H9 (cell line): ENCODE data around the gene ILF2. TPM values are rescaled to one million over a fixed set of nuclear protein-coding genes. Genes with fewer than 3 reads are reported as not detected.

Experiments
- DNase-seq: peaks from one replicate; pipeline ENCODE4 v3.0.0-alpha.2; 2017
- H2AFZ ChIP-seq: one replicate; pipeline ENCODE4 v1.6.1; 2013; ENCODE audit warnings: mild to moderate bottlenecking, low read length, control low read depth, moderate library complexity
- H2AK5ac ChIP-seq: 2 replicates; pipeline ENCODE4 v1.6.1; 2013; ENCODE audit warnings: low read length, control low read depth, mixed read lengths; ENCODE audit not compliant: insufficient read length
- H2BK120ac ChIP-seq: one replicate; pipeline ENCODE4 v1.6.1; 2013; ENCODE audit warnings: low read depth, mild to moderate bottlenecking, low read length, control low read depth, inconsistent platforms; ENCODE audit not compliant: poor library complexity, severe bottlenecking
- H2BK12ac ChIP-seq: 2 replicates; pipeline ENCODE4 v1.6.1; 2013; ENCODE audit warnings: low read length, control low read depth, mixed read lengths, low read depth; ENCODE audit not compliant: insufficient read length
- H2BK15ac ChIP-seq: 2 replicates; pipeline ENCODE4 v1.6.1; 2013; ENCODE audit warnings: low read depth, low read length, control low read depth
- H2BK20ac ChIP-seq: one replicate; pipeline ENCODE4 v1.6.1; 2013; ENCODE audit warnings: low read depth, mild to moderate bottlenecking, low read length, control low read depth, inconsistent platforms; ENCODE audit not compliant: poor library complexity, severe bottlenecking
- H2BK5ac ChIP-seq: 2 replicates; pipeline ENCODE4 v1.6.1; 2013; ENCODE audit warnings: low read length, control low read depth, mixed read lengths; ENCODE audit not compliant: insufficient read length
- H3K14ac ChIP-seq: 2 replicates; pipeline ENCODE4 v1.6.1; 2013; ENCODE audit warnings: low read length, control low read depth; ENCODE audit not compliant: insufficient read depth
- H3K18ac ChIP-seq: 2 replicates; pipeline ENCODE4 v1.6.1; 2013; ENCODE audit warnings: low read depth, mild to moderate bottlenecking, mixed read lengths, low read length, control low read depth; ENCODE audit not compliant: insufficient read length
- H3K23ac ChIP-seq: 2 replicates; pipeline ENCODE4 v1.6.1; 2013; ENCODE audit warnings: low read length, control low read depth, mixed read lengths, low read depth; ENCODE audit not compliant: insufficient read length
- H3K23me2 ChIP-seq: 2 replicates; pipeline ENCODE4 v1.6.1; 2013; ENCODE audit warnings: low read depth, mild to moderate bottlenecking, mixed read lengths, low read length, control low read depth; ENCODE audit not compliant: insufficient read length, poor library complexity, severe bottlenecking
- H3K27ac ChIP-seq: 2 replicates; pipeline ENCODE4 v1.5.1; 2013; ENCODE audit warnings: low read length, control low read depth, mixed read lengths, low read depth; ENCODE audit not compliant: insufficient read length
- H3K27me3 ChIP-seq: 2 replicates; pipeline ENCODE4 v1.6.1; 2013; ENCODE audit warnings: low read length, control low read depth, inconsistent platforms; ENCODE audit not compliant: insufficient read depth
- H3K4ac ChIP-seq: 2 replicates; pipeline ENCODE4 v1.6.1; 2013; ENCODE audit warnings: low read depth, mild to moderate bottlenecking, control low read depth, inconsistent platforms, low read length, moderate library complexity
- H3K4me1 ChIP-seq: 2 replicates; pipeline ENCODE4 v1.6.1; 2013; ENCODE audit warnings: low read length, control low read depth, inconsistent platforms; ENCODE audit not compliant: insufficient read depth
- H3K4me2 ChIP-seq: 2 replicates; pipeline ENCODE4 v1.6.1; 2013; ENCODE audit warnings: low read length, control low read depth, mixed read lengths; ENCODE audit not compliant: insufficient read length, insufficient read depth
- H3K56ac ChIP-seq: 2 replicates; pipeline ENCODE4 v1.6.1; 2013; ENCODE audit warnings: low read depth, mild to moderate bottlenecking, mixed read lengths, low read length, control low read depth; ENCODE audit not compliant: insufficient read length
- H3K79me1 ChIP-seq: 2 replicates; pipeline ENCODE4 v1.6.1; 2013; ENCODE audit warnings: low read depth, mild to moderate bottlenecking, moderate library complexity, low read length, control low read depth, inconsistent platforms; ENCODE audit not compliant: insufficient read depth, poor library complexity, severe bottlenecking
- H3K79me2 ChIP-seq: 2 replicates; pipeline ENCODE4 v1.6.1; 2013; ENCODE audit warnings: low read length, control low read depth, inconsistent platforms; ENCODE audit not compliant: insufficient read depth
- H3K9ac ChIP-seq: 2 replicates; pipeline ENCODE4 v1.6.1; 2013; ENCODE audit warnings: low read length, control low read depth, mixed read lengths; ENCODE audit not compliant: insufficient read length; ENCODE audit errors: extremely low read depth
- H3K9me3 ChIP-seq: one replicate; pipeline ENCODE4 v1.6.1; 2013; ENCODE audit warnings: low read depth, low read length, inconsistent platforms; ENCODE audit not compliant: control insufficient read depth
- H3T11ph ChIP-seq: one replicate; pipeline ENCODE4 v1.6.1; 2013; ENCODE audit warnings: mild to moderate bottlenecking, low read length, control low read depth, inconsistent platforms
- H4K20me1 ChIP-seq: one replicate; pipeline ENCODE4 v1.6.1; 2013; ENCODE audit not compliant: control insufficient read depth, insufficient read length, insufficient read depth
- H4K5ac ChIP-seq: 2 replicates; pipeline ENCODE4 v1.6.1; 2013; ENCODE audit warnings: low read depth, mild to moderate bottlenecking, mixed read lengths, low read length, control low read depth; ENCODE audit not compliant: insufficient read length
- H4K8ac ChIP-seq: replicated peaks from 2 replicates; pipeline ENCODE4 v1.6.1; 2013; ENCODE audit warnings: low read length, control low read depth, mixed read lengths, low read depth; ENCODE audit not compliant: insufficient read length
- H4K91ac ChIP-seq: 2 replicates; pipeline ENCODE4 v1.6.1; 2013; ENCODE audit warnings: low read depth, mild to moderate bottlenecking, moderate library complexity, mixed read lengths, low read length, control low read depth; ENCODE audit not compliant: insufficient read length
- H3K27ac Mint-ChIP-seq, 3 experiments: 2 replicates in 2 of 3; 3 replicates in 1 of 3; pipeline ENCODE4 v1.8.0; 2020 to 2021; ENCODE audit warnings: mixed read lengths in 3 of 3, mild to moderate bottlenecking in 1 of 3, moderate library complexity in 1 of 3
- H3K27me3 Mint-ChIP-seq: 2 replicates; pipeline ENCODE4 v1.8.0; 2021; ENCODE audit warnings: low read depth, mild to moderate bottlenecking, moderate library complexity, mixed read lengths
- H3K36me3 Mint-ChIP-seq, 3 experiments: 2 replicates in 2 of 3; 3 replicates in 1 of 3; pipeline ENCODE4 v1.8.0; 2020 to 2021; ENCODE audit warnings: low read depth in 3 of 3, mixed read lengths in 3 of 3; ENCODE audit not compliant: insufficient read depth in 1 of 3
- H3K4me1 Mint-ChIP-seq, 2 experiments: 2 replicates each; pipeline ENCODE4 v1.8.0; 2020; ENCODE audit warnings: mixed read lengths in 2 of 2
- H3K4me3 Mint-ChIP-seq, 2 experiments: 2 replicates in 1 of 2; 3 replicates in 1 of 2; pipeline ENCODE4 v1.8.0; 2020 to 2021; ENCODE audit warnings: mild to moderate bottlenecking in 2 of 2, mixed read lengths in 2 of 2, moderate library complexity in 1 of 2
- H3K9me3 Mint-ChIP-seq, 2 experiments: 2 replicates in 1 of 2; 3 replicates in 1 of 2; pipeline ENCODE4 v1.8.0; 2020; ENCODE audit warnings: mild to moderate bottlenecking in 2 of 2, mixed read lengths in 2 of 2, moderate library complexity in 1 of 2
- CTCF ChIP-seq: fragments of 200-600 bp; sonication (generic); conservative IDR thresholded peaks from 3 replicates; pipeline ENCODE4 v1.8.0; 2021; ENCODE audit warnings: antibody characterized with exemption, mild to moderate bottlenecking
- WGBS: extraction: QIAGEN DNeasy Blood & Tissue Kit; methylation state at CpG from one replicate; pipeline ENCODE4 v1.1.7; 2013; ENCODE audit warnings: missing lambda C conversion rate, low lambda C conversion rate, mixed read lengths; ENCODE audit not compliant: insufficient read length; ENCODE audit errors: extremely low coverage; 5-methylcytosine and 5-hydroxymethylcytosine counted together
- total RNA-seq: library from RNA; stranded (reverse); gene quantifications from 2 replicates; pipeline ENCODE4 v1.2.1, GENCODE V29; 2021

The ILF2 gene
- total RNA-seq, 1 experiment from 2014 or later = 357 TPM

GRCh38 chr1:153699768-153700167 is 29.0 kb upstream of the ILF2 start:
- H3K4me1 ChIP-seq = peaks cover 12% of the 10 kb centered on the region; the same call in 1 of the 2 replicates
- no peak overlapping the region for H3K23ac ChIP-seq
- H3K4me3 Mint-ChIP-seq = no peak overlapping the region
- no peak overlapping the region for H3T11ph ChIP-seq
- no peaks in the 10 kb centered on the region for H4K20me1 ChIP-seq
- H3K27me3 ChIP-seq = no peaks in the 10 kb centered on the region
- no peaks in the 10 kb centered on the region for H3K9me3 ChIP-seq
- peaks cover 22 to 23% of the 10 kb centered on the region in 2 experiments for H3K4me1 Mint-ChIP-seq
- no peak overlapping the region for H2BK12ac ChIP-seq
- no peak overlapping the region for H3K4ac ChIP-seq
- no peak for DNase-seq
- no peak overlapping the region for H2AFZ ChIP-seq
- no peaks in the 10 kb centered on the region for H3K36me3 Mint-ChIP-seq
- no peak overlapping the region for H2BK5ac ChIP-seq
- no CpG with 5 or more reads among the region's 6 CpGs for WGBS
- no peak overlapping the region for H2AK5ac ChIP-seq
- H3K4me2 ChIP-seq = no peak overlapping the region
- no peak overlapping the region for H3K27ac Mint-ChIP-seq
- H2BK120ac ChIP-seq = no peak overlapping the region
- no peak overlapping the region for H4K5ac ChIP-seq
- no peak overlapping the region for H2BK20ac ChIP-seq
- no peak for TF ChIP-seq CTCF
- H4K8ac ChIP-seq = no peak overlapping the region
- no peak overlapping the region for H3K14ac ChIP-seq
- H3K79me2 ChIP-seq = no peaks in the 10 kb centered on the region
- H3K9me3 Mint-ChIP-seq = no peaks in the 10 kb centered on the region
- no peak overlapping the region for H2BK15ac ChIP-seq
- no peak overlapping the region for H3K27ac ChIP-seq
- no peaks in the 10 kb centered on the region for H3K27me3 Mint-ChIP-seq
- no peak overlapping the region for H3K56ac ChIP-seq
- no peaks in the 10 kb centered on the region for H3K79me1 ChIP-seq
- no peak overlapping the region for H4K91ac ChIP-seq
- H3K9ac ChIP-seq = no peak overlapping the region
- H3K18ac ChIP-seq = no peak overlapping the region
- no peaks in the 10 kb centered on the region for H3K23me2 ChIP-seq
